HepG2 (cell line): ENCODE measurements around the gene CYP26A1. TPM values are rescaled to one million over a fixed set of nuclear protein-coding genes. Genes with fewer than 3 reads are reported as not detected.

ENCODE experiments used
- ARNTL ChIP-seq: sonication (generic); formaldehyde crosslinking; IDR thresholded peaks from 2 replicates; pipeline ENCODE4 v1.4.0; 2020; ENCODE audit warnings: mild to moderate bottlenecking, missing genetic modification reagents
- CEBPB ChIP-seq: IDR thresholded peaks from 2 replicates; pipeline ENCODE4 v1.6.1; 2011; ENCODE audit warnings: low read depth, low read length, improper control_type of control experiment, borderline replicate concordance
- ELF1 ChIP-seq: sonication (generic); formaldehyde crosslinking; IDR thresholded peaks from 2 replicates; pipeline ENCODE4 v1.4.0; 2020; ENCODE audit warnings: missing genetic modification reagents
- GATAD1 ChIP-seq: IDR thresholded peaks from 2 replicates; pipeline ENCODE4 v1.6.1; 2016; ENCODE audit warnings: missing genetic modification reagents, missing compliant biosample characterization
- HHEX ChIP-seq: IDR thresholded peaks from 2 replicates; pipeline ENCODE4 v1.6.1; 2016; ENCODE audit warnings: control low read depth
- HNF4G ChIP-seq, 2 experiments: sonication (generic) in 1 of 2; formaldehyde crosslinking in 1 of 2; IDR thresholded peaks; 2 replicates each; pipeline versions ENCODE4 v1.4.0 to v1.6.1; 2011 to 2020; ENCODE audit warnings: borderline replicate concordance in 2 of 2, low read depth in 2 of 2, mild to moderate bottlenecking in 2 of 2, low read length in 1 of 2, missing genetic modification reagents in 1 of 2, moderate library complexity in 1 of 2
- JARID2 ChIP-seq: sonication (generic); formaldehyde crosslinking; IDR thresholded peaks from 2 replicates; pipeline ENCODE4 v1.8.1; 2023; ENCODE audit warnings: missing genetic modification reagents, inconsistent platforms; ENCODE audit not compliant: insufficient replicate concordance
- NR2F2 ChIP-seq: IDR thresholded peaks from 2 replicates; pipeline ENCODE4 v1.6.1; 2012; ENCODE audit warnings: low read depth, inconsistent platforms, borderline replicate concordance
- RAD51 ChIP-seq: fragments of 450-650 bp; IDR thresholded peaks from 2 replicates; pipeline ENCODE4 v1.6.1; 2016; ENCODE audit warnings: borderline replicate concordance
- SIN3A ChIP-seq: IDR thresholded peaks from 2 replicates; pipeline ENCODE4 v1.6.1; 2011; ENCODE audit warnings: low read depth, mild to moderate bottlenecking, control low read depth, low read length, borderline replicate concordance
- SNAPC5 ChIP-seq: sonication (generic); formaldehyde crosslinking; IDR thresholded peaks from 2 replicates; pipeline ENCODE4 v1.8.1; 2023; ENCODE audit warnings: mild to moderate bottlenecking, missing genetic modification reagents, borderline replicate concordance
- TOE1 ChIP-seq: sonication (generic); formaldehyde crosslinking; IDR thresholded peaks from 2 replicates; pipeline ENCODE4 v1.4.0; 2020; ENCODE audit warnings: mild to moderate bottlenecking, missing genetic modification reagents
- ZBTB26 ChIP-seq: IDR thresholded peaks from 2 replicates; pipeline ENCODE4 v1.6.1; 2016; ENCODE audit warnings: missing compliant biosample characterization, missing genetic modification reagents, borderline replicate concordance
- ZBTB49 ChIP-seq: sonication (generic); formaldehyde crosslinking; IDR thresholded peaks from 2 replicates; pipeline ENCODE4 v1.4.0; 2020; ENCODE audit warnings: missing genetic modification reagents, borderline replicate concordance
- ZNF10 ChIP-seq: sonication (generic); formaldehyde crosslinking; IDR thresholded peaks from 2 replicates; pipeline ENCODE4 v1.4.0; 2020; ENCODE audit warnings: mild to moderate bottlenecking, low read depth, missing genetic modification reagents, borderline replicate concordance
- ZNF331 ChIP-seq: sonication (generic); formaldehyde crosslinking; IDR thresholded peaks from 2 replicates; pipeline ENCODE4 v1.4.0; 2020; ENCODE audit warnings: missing genetic modification reagents
- ZNF563 ChIP-seq: sonication (generic); formaldehyde crosslinking; IDR thresholded peaks from 2 replicates; pipeline ENCODE4 v1.8.0; 2022; ENCODE audit warnings: mild to moderate bottlenecking, moderate library complexity, missing genetic modification reagents
- ZNF607 ChIP-seq: sonication (generic); formaldehyde crosslinking; IDR thresholded peaks from 2 replicates; pipeline ENCODE4 v1.5.1; 2020; ENCODE audit warnings: missing genetic modification reagents, mild to moderate bottlenecking, borderline replicate concordance
- ZSCAN12 ChIP-seq: sonication (generic); formaldehyde crosslinking; IDR thresholded peaks from 2 replicates; pipeline ENCODE4 v1.9.0; 2021; ENCODE audit warnings: mild to moderate bottlenecking, missing genetic modification reagents
- ZSCAN5A ChIP-seq: sonication (generic); formaldehyde crosslinking; IDR thresholded peaks from 2 replicates; pipeline ENCODE4 v1.8.0; 2022; ENCODE audit warnings: mild to moderate bottlenecking, missing genetic modification reagents, borderline replicate concordance
- ZUFSP ChIP-seq: sonication (generic); formaldehyde crosslinking; IDR thresholded peaks from 2 replicates; pipeline ENCODE4 v1.9.0; 2021; ENCODE audit warnings: missing genetic modification reagents, mild to moderate bottlenecking, borderline replicate concordance
- polyA plus RNA-seq, 8 experiments: library from polyadenylated mRNA; depleted of rRNA in 3 of 8; stranded (reverse) in 7 of 8; unstranded in 1 of 8; fragments of >200 nt; fragmentation: Illumina TruSeq in 4 of 8; extraction: Trizol in 4 of 8; gene quantifications; 2 replicates each; pipeline versions ENCODE4 v1.2.1 to v1.2.3, GENCODE V29; 2011 to 2016; ENCODE audit warnings: low read depth in 4 of 8, missing spikeins in 1 of 8, mixed read lengths in 1 of 8; ENCODE audit not compliant: insufficient read depth in 1 of 8
- total RNA-seq, 5 experiments: library from RNA; depleted of rRNA; stranded (reverse); fragments of >200 nt; fragmentation: Illumina TruSeq; extraction: Trizol; gene quantifications; 2 replicates each; pipeline ENCODE4 v1.2.3, GENCODE V29; 2016; ENCODE audit warnings: low read depth in 1 of 5

The CYP26A1 gene
- total and polyA plus RNA-seq, 2 of the 13 experiments (the other 11 are each of a cell fraction or from before 2014, with no cell fraction given) = 0.15 TPM; not detected in 1

GRCh38 chr10:93071674-93072224 lies 1.9 kb upstream of the CYP26A1 start (continued):
- TF ChIP-seq ELF1 (CRISPR knock-in tag) = no peak
- no peak for TF ChIP-seq ZUFSP
- TF ChIP-seq ZBTB49 = no peak
- TF ChIP-seq NR2F2 = peak; percentile 84; the same call in 1 of the 2 replicates
- no peak for TF ChIP-seq SNAPC5 (CRISPR knock-in tag)
- TF ChIP-seq ZNF10 (CRISPR knock-in tag) = no peak
- TF ChIP-seq ARNTL (CRISPR knock-in tag) = no peak
- TF ChIP-seq ZBTB26 (CRISPR knock-in tag) = no peak
- TF ChIP-seq ZSCAN5A (CRISPR knock-in tag) = no peak
- no peak for TF ChIP-seq ZNF563
- TF ChIP-seq TOE1 (CRISPR knock-in tag) = no peak
- no peak for TF ChIP-seq HHEX (CRISPR knock-in tag)
- TF ChIP-seq CEBPB = no peak
- peak; percentile 27; the same call in 1 of the 2 replicates for TF ChIP-seq SIN3A
- TF ChIP-seq GATAD1 (CRISPR knock-in tag) = no peak
- TF ChIP-seq ZNF607 (CRISPR knock-in tag) = no peak; the same call in 1 of the 2 replicates
- no peak for TF ChIP-seq RAD51
- no peak for TF ChIP-seq ZSCAN12 (CRISPR knock-in tag)
- TF ChIP-seq ZNF331 (CRISPR knock-in tag) = no peak; the same call in 1 of the 2 replicates
- TF ChIP-seq JARID2 (CRISPR knock-in tag) = no peak
- no peak for TF ChIP-seq HNF4G (IDR thresholded peaks at IDR 0.05; ENCODE audit: borderline replicate concordance, low read depth, low read length)
- peak; percentile 42; the same call in 1 of the 2 replicates for TF ChIP-seq HNF4G (CRISPR knock-in tag; IDR thresholded peaks at IDR 0.05; ENCODE audit: borderline replicate concordance, low read depth)
